Kidney glomerular epithelial cell (primary cell): ENCODE results near the gene ITGA4.

Source experiments
- DNase-seq: peaks from one replicate; lab custom pipeline; 2025; lab: John Stamatoyannopoulos, UW

The ITGA4 gene

DNA sequence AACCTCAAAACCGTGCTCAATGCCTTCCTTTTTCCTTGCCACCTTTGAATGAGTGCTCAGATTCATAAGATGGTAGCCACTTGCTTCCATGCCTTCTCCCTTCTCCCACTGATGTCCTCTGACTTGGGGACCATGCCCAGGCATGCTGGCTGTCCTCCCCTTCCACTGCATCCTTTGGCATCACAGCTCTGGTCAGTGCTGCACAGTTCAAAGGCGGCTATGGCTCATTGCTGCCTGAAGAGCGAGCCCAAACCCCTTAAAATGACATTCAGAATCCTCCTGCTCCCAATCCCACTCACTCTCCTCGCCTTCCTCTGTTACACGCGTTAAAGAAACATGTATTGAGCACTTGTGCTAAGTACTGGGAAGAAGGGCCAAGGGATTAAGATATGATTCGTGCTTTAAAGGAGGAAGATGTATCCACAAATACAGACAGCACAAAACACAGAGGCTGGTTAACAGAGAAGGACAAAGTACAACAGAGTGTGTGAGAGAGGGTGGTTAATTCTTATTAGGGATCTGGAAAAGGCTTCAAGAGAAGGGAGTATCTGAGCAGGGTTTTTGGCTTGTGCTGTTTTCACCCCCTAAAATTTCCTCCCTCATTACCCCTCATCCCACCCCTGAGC is 118.0 kb downstream of the ITGA4 start:
- DNase-seq, result no peak

DNA sequence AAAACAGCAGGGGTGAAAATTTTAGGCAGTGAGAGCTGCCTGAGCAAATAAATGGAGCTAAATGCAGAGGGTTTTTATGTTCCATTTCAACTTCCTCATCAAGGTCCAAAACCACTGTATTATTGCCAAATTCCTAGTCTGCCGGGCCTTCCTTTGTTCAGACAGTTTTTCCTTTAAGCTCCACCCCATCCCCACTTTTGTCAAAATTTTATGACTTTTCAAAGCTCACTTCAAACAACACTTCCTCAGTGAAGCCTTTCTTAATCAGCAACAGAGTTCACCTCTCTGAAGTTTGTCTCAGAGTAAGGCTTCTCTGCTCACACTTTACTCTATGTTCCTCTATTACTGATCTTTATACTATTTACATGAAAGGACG is 118.5 kb downstream of the ITGA4 start:
- no peak for DNase-seq

DNA sequence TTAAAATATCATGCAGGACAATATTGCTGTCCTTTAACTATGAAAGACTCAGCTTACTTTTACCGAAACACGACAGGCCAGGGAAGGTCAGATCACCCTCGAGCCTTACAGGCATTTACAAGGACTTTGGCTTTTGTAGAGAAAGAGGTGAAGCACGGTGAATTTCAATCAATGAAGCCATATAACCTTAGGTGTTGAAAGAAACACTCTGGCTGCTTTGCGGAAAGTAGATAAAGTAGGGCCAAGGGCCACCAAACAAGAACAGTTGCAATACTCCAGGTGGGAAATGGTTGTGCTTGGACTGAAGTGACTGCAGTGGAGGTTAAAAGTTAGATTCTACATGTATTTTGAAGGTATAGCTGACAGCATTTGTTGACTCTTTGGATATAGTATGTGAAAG is 119.2 kb downstream of the ITGA4 start:
- DNase-seq, result no peak

DNA sequence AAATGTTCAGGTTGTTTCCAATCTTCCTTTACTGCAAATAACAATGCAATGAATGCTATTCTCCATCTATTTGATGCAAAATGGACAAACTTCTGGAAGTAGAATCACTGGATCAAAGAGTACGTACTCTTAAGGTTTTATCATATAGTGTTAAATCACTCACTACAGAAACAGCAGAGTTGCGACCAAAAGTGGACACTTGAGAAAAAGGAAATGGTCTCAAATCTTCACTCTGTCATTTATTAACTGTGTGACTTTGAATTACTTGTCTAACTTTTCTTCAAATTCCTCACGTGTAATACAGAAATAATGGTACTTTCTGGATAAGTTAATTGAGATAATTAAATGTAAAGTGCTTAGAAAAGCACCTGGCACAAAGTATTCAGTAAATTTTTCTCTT is 121.6 kb downstream of the ITGA4 start:
- no peak for DNase-seq

DNA sequence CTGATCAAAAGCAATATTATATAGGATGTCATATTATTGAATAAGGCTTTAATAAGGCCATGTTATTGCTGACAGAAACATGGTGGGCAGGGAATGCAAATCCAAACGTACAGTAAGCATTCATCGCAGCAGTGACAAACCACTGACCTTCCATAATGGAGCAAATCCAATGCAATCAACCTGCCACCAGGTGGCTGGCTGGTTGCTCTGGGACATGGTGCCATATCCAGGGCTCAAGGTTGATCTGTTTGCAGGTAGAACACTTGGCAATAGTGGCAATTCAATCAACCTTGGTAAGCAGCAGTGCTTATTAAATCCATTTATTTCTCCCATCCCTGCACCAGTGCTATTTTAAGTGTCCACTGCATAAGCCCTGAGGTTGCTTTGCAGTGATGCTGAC is 124.3 kb downstream of the ITGA4 start:
- no peak for DNase-seq

DNA sequence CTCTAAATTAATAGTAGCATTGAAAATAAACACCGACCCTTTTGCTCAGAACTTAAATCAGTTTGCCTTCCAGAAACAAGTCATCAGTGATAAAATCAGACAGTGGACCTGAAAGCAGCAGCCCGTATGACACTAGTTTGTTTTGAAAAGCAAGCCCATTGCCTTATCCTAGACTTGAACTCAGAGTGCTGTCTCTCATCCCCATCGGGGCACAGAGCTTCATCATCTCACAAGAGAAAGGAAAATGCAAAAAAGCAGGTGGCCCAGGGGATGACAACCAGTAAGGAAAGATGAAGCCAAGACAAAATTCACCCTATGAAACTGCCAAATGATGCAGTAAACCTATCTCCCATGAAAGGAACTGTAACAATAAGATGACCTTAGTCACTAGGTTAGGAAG is 128.5 kb downstream of the ITGA4 start:
- no peak for DNase-seq
